Vagina (tissue), 2 donors: ENCODE data around the gene LTBP2. TPM values are rescaled to one million over a fixed set of nuclear protein-coding genes. Genes with fewer than 3 reads are reported as not detected.

Experiments used
- DNase-seq, 2 donors: peaks; one replicate each; pipeline ENCODE4 v3.0.0-alpha.2; 2017; ENCODE audit errors: extremely low spot score in 2 of 2
- H3K27ac ChIP-seq: fragments of 200-600 bp; sonication (generic); one replicate; pipeline ENCODE4 v1.5.1; 2019
- H3K27me3 ChIP-seq: fragments of 200-600 bp; sonication (generic); one replicate; pipeline ENCODE4 v1.5.1; 2019
- H3K36me3 ChIP-seq, 2 donors: fragments of 200-600 bp; sonication (generic); one replicate each; pipeline ENCODE4 v1.5.1; 2017 to 2019
- H3K4me1 ChIP-seq: fragments of 200-600 bp; sonication (generic); one replicate; pipeline ENCODE4 v1.5.1; 2019
- H3K4me3 ChIP-seq, 2 donors: fragments of 200-600 bp; sonication (generic); 1 replicate in 1 of 2; 2 replicates in 1 of 2; pipeline ENCODE4 v1.5.1; 2016 to 2019
- H3K9me3 ChIP-seq: fragments of 200-600 bp; sonication (generic); one replicate; pipeline ENCODE4 v1.5.1; 2019
- CTCF ChIP-seq, 3 experiments: fragments of 450-650 bp in 2 of 3; fragments of 200-600 bp in 1 of 3; sonication (generic) in 1 of 3; IDR thresholded peaks; one replicate each; pipeline ENCODE4 v1.5.1; 2017 to 2019; ENCODE audit warnings: antibody characterized with exemption in 3 of 3, mild to moderate bottlenecking in 2 of 3, moderate library complexity in 2 of 3
- POLR2A ChIP-seq, 2 donors: fragments of 450-650 bp; IDR thresholded peaks; one replicate each; pipeline ENCODE4 v1.6.1; 2017; ENCODE audit warnings: antibody characterized with exemption in 2 of 2, mild to moderate bottlenecking in 2 of 2, moderate library complexity in 2 of 2
- POLR2AphosphoS5 ChIP-seq, 2 donors: sonication (generic); formaldehyde crosslinking; IDR thresholded peaks; one replicate each; pipeline ENCODE4 v1.9.0; 2017; ENCODE audit warnings: antibody characterized with exemption in 2 of 2, mild to moderate bottlenecking in 2 of 2, low read depth in 1 of 2; ENCODE audit not compliant: insufficient read depth in 1 of 2
- intact Hi-C: fragments of 100-400 bp; cut with DNase I; formaldehyde crosslinking; loops from one replicate; pipeline ENCODE4 v1.15.1; 2023
- total RNA-seq: library from RNA; depleted of rRNA; stranded (reverse); fragments of >200 nt; gene quantifications from one replicate; pipeline ENCODE4 v1.2.3, GENCODE V29; 2016

LTBP2 gene
- total RNA-seq, 1 donor from 2014 or later = 52.5 TPM

- Histone ChIP-seq H3K36me3 (no peaks in the 10 kb centered on the region), H3K4me3 (no peak overlapping the region), H3K4me1 (peaks cover 61% of the 10 kb centered on the region), H3K27me3 (no peaks in the 10 kb centered on the region), H3K27ac (peak overlapping the region; percentile 30), H3K9me3 (no peaks in the 10 kb centered on the region)
- TF ChIP-seq CTCF (IDR thresholded peaks at IDR 0.05) (no peak), POLR2A (IDR thresholded peaks at IDR 0.05) (no peak), POLR2AphosphoS5 (IDR thresholded peaks at IDR 0.05; ENCODE audit: insufficient read depth in 1 of 2, low read depth in 1 of 2) (no peak)
- DNase-seq = no peak
- intact Hi-C loops = no loop called here
Observed at GRCh38 chr14:74551431-74552371, 60.3 kb downstream of the LTBP2 start.

GRCh38 chr14:74551001-74551400 lies 61.0 kb downstream of the LTBP2 start:
- TF ChIP-seq CTCF (IDR thresholded peaks at IDR 0.05) (no peak), POLR2A (IDR thresholded peaks at IDR 0.05) (no peak), POLR2AphosphoS5 (IDR thresholded peaks at IDR 0.05; ENCODE audit: insufficient read depth in 1 of 2, low read depth in 1 of 2) (no peak)
- Histone ChIP-seq H3K36me3 (no peaks in the 10 kb centered on the region), H3K27me3 (no peaks in the 10 kb centered on the region), H3K27ac (no peak overlapping the region), H3K4me3 (no peak overlapping the region), H3K4me1 (peaks cover 61% of the 10 kb centered on the region), H3K9me3 (no peaks in the 10 kb centered on the region)
- intact Hi-C loops = no loop called here
- DNase-seq = no peak

DNA sequence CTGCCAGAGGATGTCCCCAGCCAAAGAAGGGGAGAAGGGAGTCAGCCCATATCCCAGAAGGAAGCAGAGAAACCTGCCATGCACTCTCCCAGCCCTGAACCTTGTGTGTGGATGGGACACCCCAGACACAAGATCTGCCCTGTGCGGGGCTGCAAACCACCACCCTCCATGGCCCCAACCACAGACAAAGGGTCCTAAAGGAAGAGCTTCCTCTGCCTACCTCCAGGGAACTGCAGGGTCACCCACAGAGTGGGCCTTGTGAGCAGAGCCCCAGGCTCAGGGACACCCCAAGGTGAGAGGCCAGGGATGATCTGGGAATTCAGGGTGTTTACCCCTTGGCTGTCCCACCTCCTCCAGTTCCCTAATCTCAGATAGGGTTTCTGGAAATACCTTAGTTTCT lies 62.0 kb downstream of the LTBP2 start:
- Histone ChIP-seq H3K4me3 (no peak overlapping the region), H3K36me3 (no peaks in the 10 kb centered on the region), H3K27ac (peak overlapping the region; percentile 20), H3K4me1 (peaks cover 61% of the 10 kb centered on the region), H3K9me3 (no peaks in the 10 kb centered on the region), H3K27me3 (no peaks in the 10 kb centered on the region)
- TF ChIP-seq CTCF (IDR thresholded peaks at IDR 0.05) (no peak), POLR2AphosphoS5 (IDR thresholded peaks at IDR 0.05; ENCODE audit: insufficient read depth in 1 of 2, low read depth in 1 of 2) (no peak), POLR2A (IDR thresholded peaks at IDR 0.05) (no peak)
- intact Hi-C loops = no loop called here
- no peak for DNase-seq

DNA sequence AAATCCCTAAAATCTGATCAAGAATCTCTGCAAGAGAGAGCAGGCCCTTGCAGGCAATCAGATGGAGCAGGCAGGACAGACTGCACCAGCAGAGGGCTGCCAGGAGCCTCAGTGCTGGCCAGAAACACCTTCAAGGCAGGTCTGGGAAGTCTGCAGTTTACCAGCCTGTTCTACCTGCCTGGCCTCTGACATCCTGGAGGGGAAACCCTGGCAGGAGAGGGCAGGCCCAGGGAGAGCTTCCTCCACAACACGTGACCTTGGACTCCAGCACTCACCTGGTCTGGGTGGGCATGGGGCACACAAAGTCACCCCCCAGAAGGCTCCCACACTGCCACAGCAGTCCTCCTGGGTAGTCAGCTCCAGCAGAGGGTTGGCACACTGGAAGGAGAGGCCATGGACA lies 62.4 kb downstream of the LTBP2 start:
- Histone ChIP-seq H3K9me3 (no peaks in the 10 kb centered on the region), H3K36me3 (no peaks in the 10 kb centered on the region), H3K27me3 (no peaks in the 10 kb centered on the region), H3K4me3 (no peak overlapping the region), H3K27ac (peak overlapping the region; percentile 20), H3K4me1 (peaks cover 61% of the 10 kb centered on the region)
- intact Hi-C loops = no loop called here
- TF ChIP-seq CTCF (IDR thresholded peaks at IDR 0.05) (no peak), POLR2A (IDR thresholded peaks at IDR 0.05) (no peak), POLR2AphosphoS5 (IDR thresholded peaks at IDR 0.05; ENCODE audit: insufficient read depth in 1 of 2, low read depth in 1 of 2) (no peak)
- no peak for DNase-seq

GRCh38 chr14:74548881-74549280 lies 63.2 kb downstream of the LTBP2 start:
- peak overlapping the region; percentile 2 for H3K27ac ChIP-seq
- peaks cover 61% of the 10 kb centered on the region for H3K4me1 ChIP-seq
- no peak for DNase-seq
- H3K36me3 ChIP-seq = no peaks in the 10 kb centered on the region
- intact Hi-C loops = no loop called here
- no peak overlapping the region for H3K4me3 ChIP-seq
- no peaks in the 10 kb centered on the region for H3K9me3 ChIP-seq
- no peaks in the 10 kb centered on the region for H3K27me3 ChIP-seq
- no peak for TF ChIP-seq CTCF (IDR thresholded peaks at IDR 0.05)
- TF ChIP-seq POLR2A (IDR thresholded peaks at IDR 0.05) = no peak
- no peak for TF ChIP-seq POLR2AphosphoS5 (IDR thresholded peaks at IDR 0.05; ENCODE audit: insufficient read depth in 1 of 2, low read depth in 1 of 2)
